Activated effector memory CD4-positive, alpha-beta T cell treated with anti-CD3 and anti-CD28 coated beads, Interleukin-2, amount 50 U/mL, for 16 hours (primary cell): ENCODE results near the gene DNASE2.

Source experiments
- DNase-seq: peaks from one replicate; pipeline ENCODE4 v3.0.0-alpha.2; 2020

Gene DNASE2

DNA sequence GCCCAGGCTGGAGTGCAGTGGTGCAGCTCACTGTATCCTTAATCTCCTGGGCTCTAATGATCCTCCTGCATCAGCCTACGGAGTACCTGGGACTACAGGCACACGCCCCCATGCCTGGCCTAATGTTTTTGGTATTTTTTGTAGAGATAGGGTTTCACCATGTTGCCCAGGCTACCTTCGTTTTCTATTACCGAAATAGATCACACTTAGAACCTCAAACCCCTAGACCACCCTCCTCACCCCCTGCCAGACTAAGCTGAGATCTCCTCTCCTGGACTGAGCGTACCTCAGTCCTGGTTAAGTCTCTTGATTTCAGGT, 5.4 kb upstream of the DNASE2 start:
- no peak for DNase-seq

DNA sequence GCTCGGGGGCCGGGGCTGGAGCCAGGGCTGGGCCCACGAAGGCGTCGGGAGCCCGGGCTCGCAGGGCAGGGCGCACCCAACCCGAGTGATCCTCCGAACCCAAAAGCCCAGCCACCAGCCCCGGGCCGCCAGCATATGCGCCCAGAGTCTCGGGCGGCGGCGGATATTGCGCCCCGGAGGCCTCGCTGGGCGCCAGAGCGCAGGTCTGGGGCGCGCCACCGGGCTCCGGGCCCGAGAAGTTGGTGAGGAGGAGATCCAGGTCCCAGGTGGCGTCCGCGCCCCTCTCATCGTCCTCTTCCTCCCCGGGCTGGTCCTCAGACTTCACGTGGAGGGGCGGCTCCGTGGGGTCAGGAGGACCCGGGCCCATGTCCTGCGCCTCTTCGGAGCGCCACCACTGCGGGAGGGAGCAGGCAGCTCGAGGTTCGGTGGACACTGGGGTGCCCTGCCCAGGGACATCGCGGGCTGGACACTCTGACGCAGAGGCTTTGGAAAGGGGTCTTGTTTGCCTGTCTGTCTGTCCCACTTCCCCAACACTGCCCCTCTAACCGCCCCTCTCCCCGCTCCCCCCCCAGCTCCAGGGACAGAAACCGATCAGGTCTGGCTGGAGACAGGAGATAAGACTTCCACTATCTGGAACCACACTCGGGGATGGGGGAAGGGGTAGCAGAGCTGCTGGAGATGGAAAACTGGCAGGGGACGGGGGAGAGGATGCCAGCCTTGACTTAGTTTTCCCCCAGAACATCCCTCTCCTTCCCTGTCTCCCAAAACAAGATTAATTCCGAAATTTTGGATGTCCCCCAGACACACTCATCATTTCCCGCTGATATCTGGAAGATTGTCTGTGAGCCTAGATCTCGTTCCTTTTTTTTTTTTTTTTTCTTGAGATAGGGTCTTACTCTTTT, 4.8 kb upstream of the DNASE2 start:
- DNase-seq = no peak

DNA sequence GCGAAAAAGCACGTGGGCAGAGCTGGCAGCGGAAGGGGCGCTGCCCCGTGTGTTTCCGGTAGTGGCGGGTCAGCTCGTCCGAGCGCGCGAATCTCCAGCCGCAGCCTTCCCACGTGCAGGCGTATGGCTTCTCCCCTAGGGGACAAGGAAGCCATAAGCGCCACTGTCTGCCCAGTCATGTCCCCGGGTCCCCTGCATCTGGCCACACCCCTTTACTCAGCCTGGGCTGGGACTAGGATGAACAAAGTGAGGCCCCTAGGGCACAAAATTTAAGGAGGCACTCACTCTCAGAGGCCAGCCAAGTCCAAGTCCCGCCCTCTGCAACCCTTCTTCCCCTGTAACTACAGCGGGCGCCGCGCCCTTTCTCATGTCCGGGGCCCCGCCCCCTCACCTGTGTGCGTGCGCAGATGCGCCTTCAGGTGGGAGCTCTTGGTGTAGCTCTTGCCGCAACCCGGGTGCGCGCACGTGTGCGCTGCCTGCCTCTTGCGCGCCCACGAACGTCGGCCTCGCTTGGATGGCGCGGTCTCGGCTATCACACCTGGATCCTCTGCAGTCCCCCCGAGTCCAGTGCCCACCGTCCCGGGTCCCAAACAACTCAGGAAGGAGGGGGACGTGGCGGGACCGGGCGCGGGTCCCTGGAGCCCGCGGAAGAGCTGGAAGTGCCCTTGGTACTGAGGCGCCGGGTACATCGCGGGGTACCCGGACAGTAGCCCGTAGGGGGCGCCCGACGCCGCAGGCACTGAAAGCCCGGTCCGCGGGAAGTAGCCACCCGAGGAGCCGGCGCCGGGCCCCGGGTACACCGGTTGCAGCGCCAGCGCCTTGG, 3.9 kb upstream of the DNASE2 start:
- DNase-seq = peak; percentile 95

DNA sequence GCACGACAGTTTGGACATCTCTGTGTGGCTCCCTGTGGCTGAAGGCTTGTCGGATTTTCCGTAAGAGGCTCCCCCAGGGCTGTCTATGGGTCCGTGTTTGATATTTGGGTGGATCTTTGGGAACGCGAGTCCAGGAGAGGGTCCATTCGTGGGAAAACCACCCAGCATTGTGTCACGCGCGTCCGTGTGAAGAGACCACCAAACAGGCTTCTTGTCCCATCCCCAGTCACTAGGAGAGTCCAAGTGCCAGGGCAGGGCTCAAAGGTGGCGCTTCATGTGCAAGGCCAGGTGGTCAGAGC, 3.3 kb upstream of the DNASE2 start:
- no peak for DNase-seq

DNA sequence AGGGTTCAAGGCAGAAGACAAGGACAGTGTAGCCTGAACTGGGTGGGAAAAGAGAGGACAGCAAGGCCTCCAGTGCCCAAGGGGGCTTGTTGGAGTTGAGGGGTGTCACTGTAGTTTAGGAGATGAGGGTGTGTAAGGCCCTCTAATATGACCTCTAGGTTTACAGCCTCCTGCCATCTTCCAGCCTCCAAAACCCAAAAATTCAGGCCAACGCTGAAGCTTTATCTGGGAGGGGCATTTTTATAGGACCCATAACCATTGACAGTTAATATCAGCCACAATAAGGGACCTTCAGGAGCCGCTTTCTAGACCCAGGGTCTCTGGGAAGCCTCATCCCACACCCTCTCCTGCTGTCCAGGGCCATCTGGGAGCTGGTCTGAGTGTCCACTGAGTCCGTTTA, 3.0 kb upstream of the DNASE2 start:
- DNase-seq = no peak

DNA sequence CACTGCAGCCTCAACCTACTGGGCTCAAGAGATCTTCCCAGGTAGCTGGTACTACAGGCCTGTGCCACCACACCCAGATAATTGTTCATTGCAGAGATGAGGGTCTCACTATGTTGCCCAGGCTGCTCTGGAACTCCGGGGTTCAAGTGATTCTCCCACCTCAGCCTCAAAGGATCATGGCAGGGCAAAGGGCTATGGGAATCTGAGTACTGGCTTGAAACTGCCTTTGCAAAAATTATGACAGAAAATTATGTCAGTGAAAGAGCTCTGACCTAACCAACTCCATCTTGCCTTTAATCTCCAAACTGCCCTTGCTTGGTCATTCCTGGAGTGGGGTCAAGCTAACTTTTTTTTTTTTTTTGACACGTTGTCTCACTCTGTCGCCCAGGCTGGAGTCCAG, 1.3 kb upstream of the DNASE2 start:
- no peak for DNase-seq

DNA sequence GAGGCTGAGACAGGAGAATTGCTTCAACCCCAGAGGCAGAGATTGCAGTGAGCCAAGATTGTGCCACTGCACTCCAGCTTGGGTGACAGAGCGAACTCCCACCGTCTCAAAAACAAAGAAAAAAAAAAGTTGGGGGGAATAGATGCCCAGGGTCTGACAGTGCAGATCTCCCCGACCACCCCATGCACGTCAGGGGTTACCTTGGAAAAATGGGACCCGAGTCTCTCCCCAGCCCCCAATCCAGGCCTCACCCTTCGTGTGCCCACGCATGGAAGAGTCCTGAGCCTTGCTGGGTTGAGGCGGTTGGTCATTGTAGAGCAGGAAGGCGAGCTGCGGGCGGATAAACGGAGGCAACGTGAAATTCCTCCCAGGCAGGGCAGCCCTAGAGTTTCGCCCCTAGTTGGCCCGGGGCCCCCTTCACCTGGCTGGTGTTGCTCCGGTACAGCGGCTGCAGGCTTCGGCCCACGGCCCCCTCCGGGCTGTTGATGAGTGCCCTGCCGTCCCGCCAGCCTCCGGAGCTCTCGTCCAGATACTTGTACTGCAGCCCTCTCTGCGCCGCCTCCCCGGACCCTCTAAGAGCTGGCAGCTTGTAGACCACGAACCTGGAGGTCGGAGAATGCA, 588 bp downstream of the DNASE2 start:
- peak; percentile 71 for DNase-seq

DNA sequence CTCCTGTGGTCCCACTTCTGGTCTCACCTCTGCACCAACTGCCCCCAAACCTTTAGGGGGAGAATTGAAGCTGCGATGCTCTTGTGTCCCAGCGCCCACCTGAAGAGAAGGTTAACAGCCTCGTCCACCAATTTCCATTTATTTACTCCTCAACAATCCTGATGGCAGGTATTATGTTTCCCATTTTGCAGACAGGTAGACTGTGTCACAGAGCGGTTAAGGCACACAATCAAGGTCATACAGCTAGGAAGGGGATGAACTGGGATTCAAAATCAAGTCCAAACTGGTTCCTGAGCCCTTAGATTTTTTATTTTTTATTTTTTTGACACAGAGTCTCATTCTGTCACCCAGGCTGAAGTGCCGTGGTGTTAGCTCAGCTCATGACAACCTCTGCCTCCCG, 6.2 kb downstream of the DNASE2 start:
- DNase-seq = no peak

DNA sequence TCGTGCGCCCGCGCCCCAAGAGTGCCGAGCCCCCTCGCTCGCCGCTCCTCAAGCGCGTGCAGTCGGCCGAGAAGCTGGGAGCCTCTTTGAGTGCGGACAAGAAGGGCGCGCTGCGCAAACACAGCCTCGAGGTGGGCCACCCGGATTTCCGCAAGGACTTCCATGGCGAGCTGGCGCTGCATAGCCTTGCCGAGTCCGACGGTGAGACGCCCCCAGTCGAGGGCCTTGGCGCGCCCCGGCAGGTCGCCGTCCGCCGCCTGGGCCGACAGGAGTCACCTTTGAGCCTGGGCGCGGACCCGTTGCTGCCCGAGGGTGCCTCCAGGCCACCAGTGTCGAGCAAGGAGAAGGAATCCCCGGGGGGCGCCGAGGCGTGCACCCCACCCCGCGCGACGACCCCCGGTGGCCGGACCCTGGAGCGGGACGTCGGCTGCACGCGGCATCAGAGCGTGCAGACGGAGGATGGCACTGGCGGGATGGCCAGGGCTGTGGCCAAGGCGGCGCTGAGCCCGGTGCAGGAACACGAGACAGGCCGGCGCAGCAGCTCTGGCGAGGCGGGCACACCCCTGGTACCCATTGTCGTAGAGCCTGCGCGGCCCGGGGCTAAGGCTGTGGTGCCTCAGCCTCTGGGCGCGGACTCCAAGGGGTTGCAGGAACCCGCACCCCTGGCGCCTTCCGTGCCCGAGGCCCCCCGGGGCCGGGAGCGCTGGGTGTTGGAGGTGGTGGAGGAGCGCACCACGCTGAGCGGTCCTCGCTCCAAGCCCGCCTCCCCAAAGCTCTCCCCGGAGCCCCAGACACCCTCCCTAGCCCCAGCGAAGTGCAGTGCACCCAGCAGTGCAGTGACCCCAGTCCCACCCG, 7.1 kb downstream of the DNASE2 start:
- no peak for DNase-seq

DNA sequence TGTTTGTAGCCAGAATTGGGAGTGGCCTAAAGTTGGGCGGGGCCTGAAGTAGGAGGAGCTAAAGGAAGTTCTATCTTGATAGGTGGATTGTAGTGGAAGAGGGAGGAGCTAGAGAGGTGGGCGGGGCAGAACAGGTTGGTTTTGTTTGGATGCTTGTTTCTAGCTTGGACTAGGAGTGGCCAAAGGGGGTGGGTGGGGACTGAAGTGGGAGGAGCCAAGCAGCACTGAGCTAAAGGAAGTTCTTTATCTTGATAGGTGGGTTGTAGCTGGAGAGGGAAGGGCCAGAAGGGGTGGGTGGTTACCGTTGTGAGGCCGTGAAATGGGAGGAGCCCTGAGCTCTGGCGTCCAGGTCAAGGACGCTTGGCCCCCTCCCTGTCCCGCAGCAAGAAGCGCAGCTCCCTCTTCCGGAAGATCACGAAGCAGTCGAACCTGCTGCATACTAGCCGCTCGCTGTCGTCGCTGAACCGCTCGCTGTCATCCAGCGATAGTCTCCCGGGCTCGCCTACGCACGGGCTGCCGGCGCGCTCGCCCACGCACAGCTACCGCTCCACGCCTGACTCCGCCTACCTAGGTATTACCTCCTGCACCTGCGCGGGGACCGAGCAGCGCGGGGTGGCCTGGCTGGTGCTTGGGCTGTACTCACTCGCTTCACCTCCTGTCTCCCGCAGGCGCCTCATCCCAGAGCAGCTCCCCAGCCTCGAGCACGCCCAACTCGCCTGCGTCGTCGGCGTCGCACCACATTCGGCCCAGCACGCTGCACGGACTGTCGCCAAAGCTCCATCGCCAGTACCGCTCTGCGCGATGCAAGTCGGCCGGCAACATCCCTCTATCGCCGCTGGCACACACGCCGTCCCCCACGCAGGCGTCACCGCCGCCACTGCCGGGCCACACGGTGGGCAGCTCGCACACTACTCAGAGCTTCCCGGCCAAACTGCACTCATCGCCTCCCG, 8.0 kb downstream of the DNASE2 start:
- DNase-seq = peak; percentile 78

DNA sequence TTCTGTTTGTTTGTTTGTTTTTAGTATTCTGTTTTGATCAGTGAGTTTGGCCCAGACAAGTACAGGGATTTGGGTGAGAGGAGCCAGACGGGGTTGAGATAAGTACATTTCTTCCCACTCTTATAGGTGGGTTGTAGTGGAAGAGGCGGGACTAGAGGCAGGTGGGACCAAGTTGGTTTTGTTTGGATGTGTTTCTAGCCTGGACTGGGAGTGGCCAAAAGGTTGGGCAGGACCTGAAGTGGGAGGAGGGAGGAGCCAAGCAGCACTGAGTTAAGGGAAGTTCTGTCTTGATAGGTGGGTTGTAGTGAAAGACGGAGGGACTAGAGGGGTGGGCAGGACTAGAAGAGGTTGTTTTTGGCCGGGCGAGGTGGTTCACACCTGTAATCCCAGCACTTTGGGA, 9.0 kb downstream of the DNASE2 start:
- no peak for DNase-seq

DNA sequence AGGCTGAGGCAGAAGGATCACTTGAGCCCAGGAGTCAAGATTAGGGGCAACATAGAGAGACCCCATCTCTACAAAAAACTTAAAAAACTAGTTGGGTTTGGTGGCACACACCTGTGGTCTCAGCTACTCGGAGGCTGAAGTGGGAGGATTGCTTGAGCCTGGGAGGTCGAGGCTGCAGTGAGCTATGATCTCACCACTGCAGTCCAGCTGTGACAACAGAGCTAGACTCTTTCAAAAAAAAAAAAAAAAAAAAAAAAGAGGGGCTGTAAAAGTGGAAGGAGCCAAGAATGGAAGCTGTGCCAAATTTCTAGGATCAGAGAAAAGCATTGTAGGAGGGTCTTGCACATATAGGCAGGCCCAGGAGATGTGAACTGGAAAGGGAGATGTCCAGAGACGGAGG, 9.6 kb downstream of the DNASE2 start:
- DNase-seq = no peak

DNA sequence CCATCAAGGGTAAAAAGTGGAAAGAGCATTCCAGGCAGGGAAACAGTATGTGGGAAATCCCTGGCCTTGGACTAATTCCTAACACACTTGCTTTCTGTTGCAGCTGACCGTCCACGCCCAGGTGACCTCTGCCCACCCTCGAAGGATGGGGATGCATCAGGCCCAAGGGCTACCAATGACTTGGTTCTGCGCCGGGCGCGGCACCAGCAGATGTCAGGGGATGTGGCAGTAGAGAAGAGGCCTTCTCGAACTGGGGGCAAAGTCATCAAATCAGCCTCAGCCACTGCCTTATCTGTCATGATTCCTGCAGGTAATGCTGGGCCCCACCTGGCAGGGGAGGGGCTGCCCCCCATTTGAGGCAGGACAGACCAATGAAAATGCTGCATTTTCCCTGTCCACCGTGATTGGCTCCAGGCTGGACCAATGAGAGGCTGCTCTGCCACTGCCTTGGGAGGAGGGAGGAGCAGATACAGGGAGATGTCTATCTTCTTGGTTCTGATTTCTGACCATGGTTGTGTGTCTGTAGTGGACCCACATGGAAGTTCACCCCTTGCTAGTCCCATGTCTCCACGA, 12.6 kb downstream of the DNASE2 start:
- DNase-seq = no peak

DNA sequence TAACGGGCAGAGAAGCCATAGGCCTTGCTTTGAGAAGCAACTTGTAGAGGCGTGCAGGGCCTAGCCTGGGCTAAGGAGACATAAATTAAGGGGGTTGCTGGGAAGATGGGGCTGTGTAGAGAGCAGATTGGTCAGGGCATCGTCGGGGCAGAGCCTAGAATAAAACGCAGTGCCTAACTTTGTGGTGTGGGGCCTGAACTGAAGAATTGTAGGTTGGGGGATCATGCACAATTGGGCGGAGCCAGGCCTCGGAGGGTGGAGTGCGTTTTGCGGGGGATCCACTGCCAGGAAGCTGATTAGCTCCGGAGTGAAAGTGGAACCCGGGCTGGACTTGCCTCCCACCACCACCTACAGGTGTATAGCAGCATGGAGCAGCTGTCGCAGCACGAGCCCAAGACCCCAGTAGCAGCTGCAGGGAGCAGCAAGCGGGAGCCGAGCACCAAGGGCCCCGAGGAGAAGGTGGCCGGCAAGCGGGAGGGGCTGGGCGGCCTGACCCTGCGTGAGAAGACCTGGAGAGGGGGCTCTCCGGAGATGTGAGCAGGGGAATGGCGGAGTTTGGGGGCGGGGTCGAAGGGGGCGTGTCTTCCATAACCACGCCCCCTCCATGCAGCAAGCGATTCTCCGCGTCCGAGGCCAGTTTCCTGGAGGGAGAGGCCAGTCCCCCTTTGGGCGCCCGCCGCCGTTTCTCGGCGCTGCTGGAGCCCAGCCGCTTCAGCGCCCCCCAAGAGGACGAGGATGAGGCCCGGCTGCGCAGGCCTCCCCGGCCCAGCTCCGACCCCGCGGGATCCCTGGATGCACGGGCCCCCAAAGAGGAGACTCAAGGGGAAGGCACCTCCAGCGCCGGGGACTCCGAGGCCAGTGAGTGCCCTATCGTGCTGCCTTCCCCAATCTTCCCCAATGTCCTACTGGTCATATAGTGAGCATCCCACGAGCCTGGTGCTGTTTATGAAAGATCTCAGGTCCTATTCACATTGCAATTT, 13.8 kb downstream of the DNASE2 start:
- DNase-seq = peak; percentile 88

DNA sequence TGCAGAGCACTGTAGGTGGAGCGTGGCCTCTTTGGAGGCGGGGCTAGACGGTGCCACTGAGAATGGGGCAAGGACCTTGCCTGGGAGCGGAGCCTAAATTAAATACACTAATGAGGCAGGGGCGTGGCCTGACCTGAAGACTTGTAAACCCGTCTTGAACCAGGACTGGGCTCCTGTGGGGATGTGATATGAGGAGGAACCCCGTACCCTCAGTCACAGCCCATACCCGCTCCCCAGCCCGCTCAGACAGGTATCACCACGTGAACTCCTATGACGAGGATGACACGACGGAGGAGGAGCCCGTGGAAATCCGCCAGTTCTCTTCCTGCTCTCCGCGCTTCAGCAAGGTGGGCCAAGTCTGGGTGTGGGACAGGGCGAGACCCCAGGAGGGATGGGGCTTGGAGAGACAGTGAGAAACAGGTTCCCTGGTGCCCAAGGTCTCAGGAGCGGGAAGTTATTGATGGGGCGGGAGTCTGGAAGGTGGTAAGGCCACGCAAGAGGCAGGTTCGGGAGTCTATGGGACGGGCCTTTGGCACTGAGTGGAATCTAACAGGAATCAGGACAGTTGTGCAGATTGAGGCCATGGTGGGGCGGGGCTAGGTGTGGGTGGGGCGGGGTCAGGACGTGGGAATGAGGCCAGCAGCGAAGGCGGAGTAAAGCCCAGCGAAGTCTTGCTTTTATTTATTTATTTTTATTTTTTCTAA, 14.7 kb downstream of the DNASE2 start:
- no peak for DNase-seq

DNA sequence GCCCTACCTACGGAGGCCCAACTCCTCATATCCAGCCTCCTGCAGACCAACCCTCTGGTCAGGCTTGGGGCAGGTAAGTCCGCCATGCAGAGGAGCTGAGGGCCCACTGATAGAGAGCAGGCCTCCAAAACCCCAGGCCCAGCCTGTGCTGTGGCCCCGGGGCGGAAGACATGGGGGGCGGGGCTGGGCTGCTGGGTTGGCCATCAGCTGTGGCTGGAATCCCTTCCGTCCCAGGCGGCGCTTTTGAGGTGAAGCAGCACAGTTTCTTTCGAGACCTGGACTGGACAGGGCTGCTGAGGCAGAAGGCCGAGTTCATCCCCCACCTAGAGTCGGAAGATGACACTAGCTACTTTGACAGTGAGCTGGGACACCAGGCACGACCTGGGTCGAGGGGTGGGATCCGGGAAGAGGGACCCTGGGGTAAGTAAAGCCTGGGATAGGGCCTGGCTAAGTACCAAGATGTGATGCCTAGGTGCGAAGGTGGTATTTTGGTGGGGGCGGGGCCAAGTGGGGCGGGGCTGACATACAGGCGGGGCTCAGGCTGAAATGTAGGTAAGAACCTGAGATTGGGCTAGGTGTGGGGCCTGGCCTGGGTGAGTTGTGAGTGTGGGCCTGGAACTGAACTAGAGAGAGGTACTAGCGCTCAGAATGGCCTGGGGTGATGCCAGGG, 15.4 kb downstream of the DNASE2 start:
- DNase-seq = no peak

DNA sequence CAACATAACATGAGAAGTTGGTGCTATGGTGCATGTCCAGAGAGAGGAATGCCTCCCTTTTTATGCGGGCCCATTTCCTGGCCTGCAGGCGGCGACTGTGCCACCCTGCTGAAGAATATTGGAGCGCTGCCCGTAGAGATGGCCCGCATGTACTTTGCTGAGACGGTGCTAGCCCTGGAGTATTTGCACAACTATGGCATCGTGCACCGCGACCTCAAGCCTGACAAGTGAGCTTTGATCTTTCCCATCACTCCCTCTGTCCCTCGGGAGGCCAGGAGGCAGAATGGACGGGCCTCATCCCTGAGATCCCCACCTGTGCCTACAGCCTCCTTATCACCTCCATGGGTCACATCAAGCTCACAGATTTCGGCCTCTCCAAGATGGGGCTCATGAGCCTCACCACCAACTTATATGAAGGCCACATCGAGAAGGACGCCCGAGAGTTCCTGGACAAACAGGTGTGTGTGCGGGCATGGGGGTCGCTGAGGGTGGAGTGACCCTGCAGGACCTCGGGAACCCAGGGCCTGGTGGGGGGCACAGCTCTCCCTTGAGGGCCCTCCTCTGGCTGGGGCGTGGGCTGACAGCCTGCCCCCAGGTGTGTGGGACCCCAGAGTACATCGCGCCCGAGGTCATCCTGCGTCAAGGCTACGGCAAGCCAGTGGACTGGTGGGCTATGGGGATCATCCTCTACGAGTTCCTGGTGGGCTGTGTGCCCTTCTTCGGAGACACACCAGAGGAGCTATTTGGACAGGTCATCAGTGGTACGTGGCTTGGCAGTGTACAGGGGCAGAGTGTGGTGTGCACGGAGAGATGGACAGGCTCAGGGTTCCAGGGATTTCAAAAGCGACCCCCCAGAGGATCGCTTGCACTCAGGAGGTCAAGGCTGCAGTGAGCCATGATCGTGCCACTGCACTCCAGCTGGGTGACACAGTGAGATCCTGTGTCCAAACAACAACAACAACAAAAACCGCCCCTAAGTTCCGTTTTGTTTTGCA, 16.2 kb downstream of the DNASE2 start:
- no peak for DNase-seq

DNA sequence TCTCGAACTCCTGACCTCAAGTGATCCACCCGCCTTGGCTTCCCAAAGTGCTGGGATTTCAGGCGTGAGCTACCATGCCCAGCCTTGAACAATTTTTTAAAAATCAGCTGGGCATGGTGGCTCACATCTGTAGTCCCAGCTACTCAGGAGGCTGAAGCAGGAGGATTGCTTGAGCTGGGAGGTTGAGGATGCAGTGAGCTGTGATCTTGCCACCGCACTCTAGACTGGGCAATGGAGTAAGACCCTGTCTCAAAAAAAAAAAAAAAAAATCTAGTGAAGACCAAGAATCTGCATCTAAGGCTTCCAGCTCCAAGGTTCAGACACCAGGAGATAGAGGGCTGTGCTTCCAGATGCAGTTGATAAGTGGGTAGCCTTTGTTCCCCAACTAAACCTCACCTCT, 17.1 kb downstream of the DNASE2 start:
- DNase-seq = no peak
